ENCODE measurements around the gene SPATA4.

GRCh38 chr4:176142253-176142652 is 53.1 kb downstream of the SPATA4 start:
- TF ChIP-seq CTCF (IDR thresholded peaks at IDR 0.05) (no peak), POLR2A (IDR thresholded peaks at IDR 0.05; ENCODE audit: low read depth) (no peak), EP300 (IDR thresholded peaks at IDR 0.05) (no peak)

Measured in esophagus muscularis mucosa (tissue), 4 donors.